Ishikawa (cell line): ENCODE measurements around the gene TNIP2.

ENCODE experiments used
- CEBPB ChIP-seq: IDR thresholded peaks from 2 replicates; pipeline ENCODE4 v1.6.1; 2012
- CREB1 ChIP-seq: IDR thresholded peaks from 2 replicates; pipeline ENCODE4 v1.6.1; 2012; ENCODE audit warnings: low read depth
- EGR1 ChIP-seq: IDR thresholded peaks from 2 replicates; pipeline ENCODE4 v1.6.1; 2012
- EP300 ChIP-seq: IDR thresholded peaks from 2 replicates; pipeline ENCODE4 v1.6.1; 2012; ENCODE audit warnings: borderline replicate concordance
- FOXM1 ChIP-seq: IDR thresholded peaks from 2 replicates; pipeline ENCODE4 v1.6.1; 2012; ENCODE audit warnings: low read depth, borderline replicate concordance
- MAX ChIP-seq: IDR thresholded peaks from 2 replicates; pipeline ENCODE4 v1.6.1; 2012
- NFIC ChIP-seq: IDR thresholded peaks from 2 replicates; pipeline ENCODE4 v1.6.1; 2012
- RAD21 ChIP-seq: IDR thresholded peaks from 2 replicates; pipeline ENCODE4 v1.6.1; 2012; ENCODE audit warnings: low read depth
- REST ChIP-seq: IDR thresholded peaks from 2 replicates; pipeline ENCODE4 v1.6.1; 2012; ENCODE audit warnings: low read depth, mild to moderate bottlenecking
- TAF1 ChIP-seq: IDR thresholded peaks from 2 replicates; pipeline ENCODE4 v1.6.1; 2012; ENCODE audit warnings: low read depth, mild to moderate bottlenecking
- TCF12 ChIP-seq: IDR thresholded peaks from 2 replicates; pipeline ENCODE4 v1.6.1; 2012; ENCODE audit warnings: low read depth
- TEAD4 ChIP-seq: IDR thresholded peaks from 2 replicates; pipeline ENCODE4 v1.6.1; 2012
- YY1 ChIP-seq: IDR thresholded peaks from 2 replicates; pipeline ENCODE4 v1.6.1; 2012; ENCODE audit warnings: low read depth
- ZBTB7A ChIP-seq: IDR thresholded peaks from 2 replicates; pipeline ENCODE4 v1.6.1; 2012; ENCODE audit warnings: low read depth
- TF ChIP-seq, protein P1 (sequence below): IDR thresholded peaks from 2 replicates; pipeline ENCODE4 v1.6.1; 2012

TNIP2 gene

GRCh38 chr4:2792396-2792710 is 36.2 kb upstream of the TNIP2 start:
- TF ChIP-seq TEAD4 (no peak), REST (no peak), ZBTB7A (no peak), NFIC (no peak), RAD21 (no peak), YY1 (no peak), EGR1 (no peak), CREB1 (no peak), FOXM1 (no peak), EP300 (no peak), TCF12 (no peak)
- TF ChIP-seq, protein P1, sequence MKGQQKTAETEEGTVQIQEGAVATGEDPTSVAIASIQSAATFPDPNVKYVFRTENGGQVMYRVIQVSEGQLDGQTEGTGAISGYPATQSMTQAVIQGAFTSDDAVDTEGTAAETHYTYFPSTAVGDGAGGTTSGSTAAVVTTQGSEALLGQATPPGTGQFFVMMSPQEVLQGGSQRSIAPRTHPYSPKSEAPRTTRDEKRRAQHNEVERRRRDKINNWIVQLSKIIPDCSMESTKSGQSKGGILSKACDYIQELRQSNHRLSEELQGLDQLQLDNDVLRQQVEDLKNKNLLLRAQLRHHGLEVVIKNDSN: no peak

GRCh38 chr4:2791518-2792395 is 35.6 kb upstream of the TNIP2 start:
- TF ChIP-seq RAD21 (no peak), YY1 (no peak), REST (no peak), CEBPB (no peak), NFIC (no peak), TCF12 (no peak), TAF1 (no peak), MAX (no peak), EP300 (no peak)

- TF ChIP-seq TAF1: no peak
- no peak for TF ChIP-seq YY1
- TF ChIP-seq MAX: no peak
- TF ChIP-seq RAD21: no peak
- no peak for TF ChIP-seq ZBTB7A
- TF ChIP-seq TEAD4: no peak
- TF ChIP-seq NFIC: no peak
- no peak for TF ChIP-seq CREB1
- TF ChIP-seq, protein P1: no peak
- TF ChIP-seq CEBPB: no peak
- no peak for TF ChIP-seq EP300
Observed at GRCh38 chr4:2790583-2791517, 34.7 kb upstream of the TNIP2 start.

DNA sequence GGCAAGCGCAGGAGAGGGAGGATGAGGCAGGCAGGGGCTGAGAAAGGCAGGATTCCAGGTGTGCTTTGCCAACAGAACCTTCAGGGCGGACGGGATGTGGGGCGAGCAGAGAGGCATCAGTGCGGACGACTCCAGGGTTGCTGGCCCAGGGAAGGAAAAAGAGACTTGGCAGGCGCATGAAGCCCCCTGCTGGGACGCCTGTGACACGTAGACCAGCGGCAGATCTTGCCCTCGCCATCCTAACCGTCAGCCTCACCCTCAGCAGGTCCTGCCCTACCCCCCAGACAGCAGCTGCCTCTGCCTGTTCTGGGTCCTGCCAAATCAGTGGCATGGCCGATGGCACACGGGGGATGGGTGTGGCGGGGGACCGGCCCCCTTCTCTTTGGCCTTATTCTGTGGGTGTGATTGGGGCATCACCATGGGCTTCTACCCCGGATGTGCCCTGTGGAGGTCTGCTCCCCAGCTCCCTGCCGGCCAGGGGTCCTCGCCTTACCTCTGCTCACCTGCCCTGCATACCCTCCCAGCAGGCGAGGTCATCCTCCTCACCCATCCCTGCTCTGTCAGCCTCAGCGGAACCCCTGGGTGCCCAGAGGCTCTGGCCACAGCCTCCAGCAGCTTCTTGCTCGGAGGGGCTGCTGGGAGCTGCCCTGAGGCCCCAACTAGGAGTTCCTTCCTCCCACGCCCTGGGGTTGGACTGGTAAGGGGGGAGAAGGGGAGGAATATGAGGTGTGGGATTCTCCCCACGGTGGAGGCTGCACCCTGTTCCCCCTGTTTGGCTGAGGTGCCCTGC is 33.9 kb upstream of the TNIP2 start:
- TF ChIP-seq REST (no peak), TCF12 (no peak), EP300 (no peak), ZBTB7A (no peak), YY1 (no peak), FOXM1 (no peak), RAD21 (no peak), TAF1 (no peak), TEAD4 (no peak), CREB1 (no peak), MAX (no peak), NFIC (no peak), EGR1 (no peak)
